ENCODE measurements around the gene CMIP. TPM values are rescaled to one million over a fixed set of nuclear protein-coding genes. Genes with fewer than 3 reads are reported as not detected.

CMIP gene
- total RNA-seq, 1 experiment from 2014 or later = 63.7 TPM

DNA sequence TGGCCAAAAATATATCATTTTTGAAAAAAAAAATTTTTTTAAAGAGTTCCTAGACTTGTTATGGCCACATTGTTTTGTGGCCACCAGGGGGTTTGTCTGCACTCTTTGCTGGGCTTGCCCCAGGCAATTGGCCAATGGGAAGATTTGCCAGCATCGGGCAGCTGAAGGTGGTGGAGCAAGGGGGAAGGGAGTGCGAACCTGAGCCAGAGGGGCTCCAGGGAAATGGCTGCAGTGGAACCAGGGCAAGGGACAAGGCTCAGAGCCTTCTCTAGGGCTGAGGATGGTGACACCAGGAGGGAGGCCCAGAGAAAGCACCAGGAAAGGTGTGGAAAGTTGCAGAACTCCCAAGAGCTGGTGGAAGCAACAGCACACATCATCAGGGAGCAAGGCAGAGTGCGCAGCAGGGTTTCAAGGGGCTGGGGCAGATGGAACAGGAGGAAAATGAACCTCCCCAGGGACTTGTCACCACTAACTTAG lies 15.5 kb upstream of the CMIP start:
- DNase-seq (ENCODE audit: low spot score) (peak; percentile 63), ATAC-seq (peak; percentile 94)
- no peaks in the 10 kb centered on the region for H3K9me3 Mint-ChIP-seq
- H3K27me3 Mint-ChIP-seq (ENCODE audit: low read depth) = no peaks in the 10 kb centered on the region; the same call in 1 of the 2 replicates
- no peak for TF ChIP-seq OVOL2 (CRISPR knock-in tag; IDR thresholded peaks at IDR 0.05; ENCODE audit: borderline replicate concordance)
- TF ChIP-seq NR2C2 (CRISPR knock-in tag; IDR thresholded peaks at IDR 0.05) = no peak
- TF ChIP-seq, protein P1, sequence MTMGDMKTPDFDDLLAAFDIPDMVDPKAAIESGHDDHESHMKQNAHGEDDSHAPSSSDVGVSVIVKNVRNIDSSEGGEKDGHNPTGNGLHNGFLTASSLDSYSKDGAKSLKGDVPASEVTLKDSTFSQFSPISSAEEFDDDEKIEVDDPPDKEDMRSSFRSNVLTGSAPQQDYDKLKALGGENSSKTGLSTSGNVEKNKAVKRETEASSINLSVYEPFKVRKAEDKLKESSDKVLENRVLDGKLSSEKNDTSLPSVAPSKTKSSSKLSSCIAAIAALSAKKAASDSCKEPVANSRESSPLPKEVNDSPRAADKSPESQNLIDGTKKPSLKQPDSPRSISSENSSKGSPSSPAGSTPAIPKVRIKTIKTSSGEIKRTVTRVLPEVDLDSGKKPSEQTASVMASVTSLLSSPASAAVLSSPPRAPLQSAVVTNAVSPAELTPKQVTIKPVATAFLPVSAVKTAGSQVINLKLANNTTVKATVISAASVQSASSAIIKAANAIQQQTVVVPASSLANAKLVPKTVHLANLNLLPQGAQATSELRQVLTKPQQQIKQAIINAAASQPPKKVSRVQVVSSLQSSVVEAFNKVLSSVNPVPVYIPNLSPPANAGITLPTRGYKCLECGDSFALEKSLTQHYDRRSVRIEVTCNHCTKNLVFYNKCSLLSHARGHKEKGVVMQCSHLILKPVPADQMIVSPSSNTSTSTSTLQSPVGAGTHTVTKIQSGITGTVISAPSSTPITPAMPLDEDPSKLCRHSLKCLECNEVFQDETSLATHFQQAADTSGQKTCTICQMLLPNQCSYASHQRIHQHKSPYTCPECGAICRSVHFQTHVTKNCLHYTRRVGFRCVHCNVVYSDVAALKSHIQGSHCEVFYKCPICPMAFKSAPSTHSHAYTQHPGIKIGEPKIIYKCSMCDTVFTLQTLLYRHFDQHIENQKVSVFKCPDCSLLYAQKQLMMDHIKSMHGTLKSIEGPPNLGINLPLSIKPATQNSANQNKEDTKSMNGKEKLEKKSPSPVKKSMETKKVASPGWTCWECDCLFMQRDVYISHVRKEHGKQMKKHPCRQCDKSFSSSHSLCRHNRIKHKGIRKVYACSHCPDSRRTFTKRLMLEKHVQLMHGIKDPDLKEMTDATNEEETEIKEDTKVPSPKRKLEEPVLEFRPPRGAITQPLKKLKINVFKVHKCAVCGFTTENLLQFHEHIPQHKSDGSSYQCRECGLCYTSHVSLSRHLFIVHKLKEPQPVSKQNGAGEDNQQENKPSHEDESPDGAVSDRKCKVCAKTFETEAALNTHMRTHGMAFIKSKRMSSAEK (CRISPR knock-in tag; IDR thresholded peaks at IDR 0.05; ENCODE audit: borderline replicate concordance) = no peak
- TF ChIP-seq, protein P2, sequence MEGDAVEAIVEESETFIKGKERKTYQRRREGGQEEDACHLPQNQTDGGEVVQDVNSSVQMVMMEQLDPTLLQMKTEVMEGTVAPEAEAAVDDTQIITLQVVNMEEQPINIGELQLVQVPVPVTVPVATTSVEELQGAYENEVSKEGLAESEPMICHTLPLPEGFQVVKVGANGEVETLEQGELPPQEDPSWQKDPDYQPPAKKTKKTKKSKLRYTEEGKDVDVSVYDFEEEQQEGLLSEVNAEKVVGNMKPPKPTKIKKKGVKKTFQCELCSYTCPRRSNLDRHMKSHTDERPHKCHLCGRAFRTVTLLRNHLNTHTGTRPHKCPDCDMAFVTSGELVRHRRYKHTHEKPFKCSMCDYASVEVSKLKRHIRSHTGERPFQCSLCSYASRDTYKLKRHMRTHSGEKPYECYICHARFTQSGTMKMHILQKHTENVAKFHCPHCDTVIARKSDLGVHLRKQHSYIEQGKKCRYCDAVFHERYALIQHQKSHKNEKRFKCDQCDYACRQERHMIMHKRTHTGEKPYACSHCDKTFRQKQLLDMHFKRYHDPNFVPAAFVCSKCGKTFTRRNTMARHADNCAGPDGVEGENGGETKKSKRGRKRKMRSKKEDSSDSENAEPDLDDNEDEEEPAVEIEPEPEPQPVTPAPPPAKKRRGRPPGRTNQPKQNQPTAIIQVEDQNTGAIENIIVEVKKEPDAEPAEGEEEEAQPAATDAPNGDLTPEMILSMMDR (IDR thresholded peaks at IDR 0.05) = peak; percentile 28; the same call in 1 of the 2 replicates
- no peak for TF ChIP-seq ZBTB21 (CRISPR knock-in tag; IDR thresholded peaks at IDR 0.05; ENCODE audit: borderline replicate concordance)
- H3K27ac Mint-ChIP-seq = 0 out of 2 replicates have a peak overlapping the region, but pooled peaks have one; percentile 64
- POLR2A ChIA-PET = interaction anchor here (0.6 kb wide), 1 partner anchor 144 kb away, joined by 4 read pairs; no protein-coding TSS in a partner anchor
- H3K4me3 Mint-ChIP-seq = no peak overlapping the region
- CTCF ChIA-PET = interaction anchor here (0.6 to 1.9 kb wide), 23 partner anchors 12 to 301 kb away, joined by 3 to 13 read pairs (median 3); no protein-coding TSS in a partner anchor
- H3K36me3 Mint-ChIP-seq = no peaks in the 10 kb centered on the region
- H3K4me1 Mint-ChIP-seq = peaks cover 17% of the 10 kb centered on the region

DNA sequence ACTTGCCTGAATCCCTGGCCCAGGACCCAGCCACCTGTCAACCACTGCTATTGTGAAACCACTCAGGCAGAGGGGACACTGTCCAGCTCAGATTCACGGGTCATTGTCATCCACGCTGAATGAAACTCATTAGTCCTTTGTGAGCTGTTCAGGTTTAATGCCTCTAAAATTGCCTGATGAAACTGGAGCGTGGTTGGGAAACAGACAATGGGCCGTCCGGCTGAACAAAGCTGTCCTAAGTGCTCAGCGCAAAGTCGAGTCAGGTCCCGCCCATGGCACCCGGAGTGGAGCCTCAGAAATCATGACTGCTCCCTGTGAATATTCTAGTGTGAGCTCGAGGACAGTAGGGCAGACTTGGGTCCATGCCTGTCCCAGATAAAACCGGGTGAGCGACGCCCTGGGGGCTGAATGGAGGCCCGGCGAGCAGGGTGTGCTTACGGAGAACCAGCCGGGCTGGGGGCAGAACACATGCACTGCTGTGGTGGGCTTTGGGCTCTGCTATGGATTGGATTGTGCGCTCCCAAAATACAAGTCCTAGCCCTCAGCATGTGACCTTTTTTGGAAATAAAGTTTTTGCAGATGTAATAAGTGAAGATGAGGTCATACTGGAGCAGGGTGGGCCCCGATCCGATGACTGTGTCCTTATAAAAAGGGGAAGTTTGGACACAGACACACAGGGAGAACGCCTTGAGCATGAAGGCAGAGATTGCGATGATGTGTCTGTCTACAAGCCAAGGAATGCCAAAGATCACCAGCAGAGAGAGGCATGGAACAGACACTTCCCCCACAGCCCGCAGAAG lies 12.9 kb upstream of the CMIP start:
- no peaks in the 10 kb centered on the region; the same call in 1 of the 2 replicates for H3K27me3 Mint-ChIP-seq (ENCODE audit: low read depth)
- H3K4me1 Mint-ChIP-seq = peaks cover 17% of the 10 kb centered on the region
- H3K9me3 Mint-ChIP-seq = no peaks in the 10 kb centered on the region
- no peak overlapping the region for H3K27ac Mint-ChIP-seq
- H3K4me3 Mint-ChIP-seq = no peak overlapping the region
- ChIA-PET CTCF (interaction anchor here (0.8 to 2.1 kb wide), 2 partner anchors 16 to 28 kb away, joined by 6 to 8 read pairs; no protein-coding TSS in a partner anchor), POLR2A (interaction anchor here (0.7 kb wide), 1 partner anchor 307 kb away, joined by 5 read pairs; no protein-coding TSS in a partner anchor)
- TF ChIP-seq TEAD1 (CRISPR knock-in tag; IDR thresholded peaks at IDR 0.05) (no peak), GABPB1 (CRISPR knock-in tag; IDR thresholded peaks at IDR 0.05) (peak; percentile 64; the same call in 1 of the 2 replicates)
- TF ChIP-seq, protein P3, sequence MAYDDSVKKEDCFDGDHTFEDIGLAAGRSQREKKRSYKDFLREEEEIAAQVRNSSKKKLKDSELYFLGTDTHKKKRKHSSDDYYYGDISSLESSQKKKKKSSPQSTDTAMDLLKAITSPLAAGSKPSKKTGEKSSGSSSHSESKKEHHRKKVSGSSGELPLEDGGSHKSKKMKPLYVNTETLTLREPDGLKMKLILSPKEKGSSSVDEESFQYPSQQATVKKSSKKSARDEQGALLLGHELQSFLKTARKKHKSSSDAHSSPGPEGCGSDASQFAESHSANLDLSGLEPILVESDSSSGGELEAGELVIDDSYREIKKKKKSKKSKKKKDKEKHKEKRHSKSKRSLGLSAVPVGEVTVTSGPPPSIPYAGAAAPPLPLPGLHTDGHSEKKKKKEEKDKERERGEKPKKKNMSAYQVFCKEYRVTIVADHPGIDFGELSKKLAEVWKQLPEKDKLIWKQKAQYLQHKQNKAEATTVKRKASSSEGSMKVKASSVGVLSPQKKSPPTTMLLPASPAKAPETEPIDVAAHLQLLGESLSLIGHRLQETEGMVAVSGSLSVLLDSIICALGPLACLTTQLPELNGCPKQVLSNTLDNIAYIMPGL (CRISPR knock-in tag; IDR thresholded peaks at IDR 0.05) = 0 out of 2 replicates have a peak, but pooled peaks have one; percentile 1
- DNase-seq (ENCODE audit: low spot score) (no peak), ATAC-seq (no peak)
- no peaks in the 10 kb centered on the region for H3K36me3 Mint-ChIP-seq

DNA sequence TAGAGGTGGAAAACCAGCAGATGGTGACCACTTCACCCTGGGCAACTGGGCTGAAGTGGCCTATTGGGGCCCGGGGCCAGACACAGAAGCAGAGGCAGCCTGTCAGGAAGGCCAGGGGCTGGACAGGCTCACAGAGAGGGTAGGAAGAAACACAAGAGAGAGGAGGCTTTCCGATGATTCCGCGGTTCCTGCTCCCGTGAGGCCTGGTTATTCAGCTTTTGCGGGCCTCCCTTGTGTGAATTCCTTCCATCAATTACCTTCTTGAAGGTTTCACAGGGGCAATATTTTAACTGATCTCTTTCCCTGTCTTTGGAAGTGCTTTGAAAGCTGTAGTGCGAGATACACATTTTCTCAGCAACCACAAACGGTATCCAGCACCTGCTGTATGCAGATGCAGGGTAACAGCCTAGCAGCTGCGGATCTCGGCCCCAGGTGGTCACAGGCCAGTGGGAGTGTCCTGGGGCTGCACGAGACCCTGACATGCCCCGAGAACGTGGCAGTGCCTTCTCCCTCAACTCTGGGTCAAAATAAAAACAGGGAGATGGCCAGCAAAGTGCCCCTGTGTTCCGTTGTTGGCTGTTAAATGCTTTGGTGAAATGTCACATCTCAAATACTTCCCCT lies 11.6 kb upstream of the CMIP start:
- Mint-ChIP-seq H3K9me3 (no peaks in the 10 kb centered on the region), H3K4me1 (peaks cover 17% of the 10 kb centered on the region), H3K36me3 (no peaks in the 10 kb centered on the region), H3K4me3 (no peak overlapping the region), H3K27ac (peak overlapping the region; percentile 66; the same call in 1 of the 2 replicates), H3K27me3 (ENCODE audit: low read depth) (no peaks in the 10 kb centered on the region; the same call in 1 of the 2 replicates)
- POLR2A ChIA-PET = interaction anchor here (0.5 to 0.7 kb wide), 3 partner anchors 119 to 306 kb away, joined by 3 to 5 read pairs (median 4); no protein-coding TSS in a partner anchor
- ATAC-seq (peak; percentile 38), DNase-seq (ENCODE audit: low spot score) (no peak)
- CTCF ChIA-PET = interaction anchor here (0.7 to 2.1 kb wide), 3 partner anchors 29 to 297 kb away, joined by 4 to 8 read pairs (median 4); no protein-coding TSS in a partner anchor
- TF ChIP-seq, protein P4, sequence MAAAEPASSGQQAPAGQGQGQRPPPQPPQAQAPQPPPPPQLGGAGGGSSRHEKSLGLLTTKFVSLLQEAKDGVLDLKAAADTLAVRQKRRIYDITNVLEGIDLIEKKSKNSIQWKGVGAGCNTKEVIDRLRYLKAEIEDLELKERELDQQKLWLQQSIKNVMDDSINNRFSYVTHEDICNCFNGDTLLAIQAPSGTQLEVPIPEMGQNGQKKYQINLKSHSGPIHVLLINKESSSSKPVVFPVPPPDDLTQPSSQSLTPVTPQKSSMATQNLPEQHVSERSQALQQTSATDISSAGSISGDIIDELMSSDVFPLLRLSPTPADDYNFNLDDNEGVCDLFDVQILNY (CRISPR knock-in tag; IDR thresholded peaks at IDR 0.05) = no peak
- TF ChIP-seq OVOL2 (CRISPR knock-in tag; IDR thresholded peaks at IDR 0.05; ENCODE audit: borderline replicate concordance) = no peak
- TF ChIP-seq ZNF263 (CRISPR knock-in tag; IDR thresholded peaks at IDR 0.05; ENCODE audit: low read depth) = no peak
- TF ChIP-seq, protein P5, sequence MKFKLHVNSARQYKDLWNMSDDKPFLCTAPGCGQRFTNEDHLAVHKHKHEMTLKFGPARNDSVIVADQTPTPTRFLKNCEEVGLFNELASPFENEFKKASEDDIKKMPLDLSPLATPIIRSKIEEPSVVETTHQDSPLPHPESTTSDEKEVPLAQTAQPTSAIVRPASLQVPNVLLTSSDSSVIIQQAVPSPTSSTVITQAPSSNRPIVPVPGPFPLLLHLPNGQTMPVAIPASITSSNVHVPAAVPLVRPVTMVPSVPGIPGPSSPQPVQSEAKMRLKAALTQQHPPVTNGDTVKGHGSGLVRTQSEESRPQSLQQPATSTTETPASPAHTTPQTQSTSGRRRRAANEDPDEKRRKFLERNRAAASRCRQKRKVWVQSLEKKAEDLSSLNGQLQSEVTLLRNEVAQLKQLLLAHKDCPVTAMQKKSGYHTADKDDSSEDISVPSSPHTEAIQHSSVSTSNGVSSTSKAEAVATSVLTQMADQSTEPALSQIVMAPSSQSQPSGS (CRISPR knock-in tag; IDR thresholded peaks at IDR 0.05; ENCODE audit: borderline replicate concordance, low read depth) = no peak
- TF ChIP-seq CREB1 (CRISPR knock-in tag; IDR thresholded peaks at IDR 0.05) = no peak
- TF ChIP-seq, protein P6, sequence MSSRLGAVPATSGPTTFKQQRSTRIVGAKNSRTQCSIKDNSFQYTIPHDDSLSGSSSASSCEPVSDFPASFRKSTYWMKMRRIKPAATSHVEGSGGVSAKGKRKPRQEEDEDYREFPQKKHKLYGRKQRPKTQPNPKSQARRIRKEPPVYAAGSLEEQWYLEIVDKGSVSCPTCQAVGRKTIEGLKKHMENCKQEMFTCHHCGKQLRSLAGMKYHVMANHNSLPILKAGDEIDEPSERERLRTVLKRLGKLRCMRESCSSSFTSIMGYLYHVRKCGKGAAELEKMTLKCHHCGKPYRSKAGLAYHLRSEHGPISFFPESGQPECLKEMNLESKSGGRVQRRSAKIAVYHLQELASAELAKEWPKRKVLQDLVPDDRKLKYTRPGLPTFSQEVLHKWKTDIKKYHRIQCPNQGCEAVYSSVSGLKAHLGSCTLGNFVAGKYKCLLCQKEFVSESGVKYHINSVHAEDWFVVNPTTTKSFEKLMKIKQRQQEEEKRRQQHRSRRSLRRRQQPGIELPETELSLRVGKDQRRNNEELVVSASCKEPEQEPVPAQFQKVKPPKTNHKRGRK (CRISPR knock-in tag; IDR thresholded peaks at IDR 0.05; ENCODE audit: borderline replicate concordance) = no peak
- no peak for TF ChIP-seq ZNF121 (CRISPR knock-in tag; IDR thresholded peaks at IDR 0.05)

Data from WTC11 (cell line).